HG02610 (cell line): ENCODE measurements around the gene IRF6.
"Not testable (repeated sequence)": the region's sequence is repeated elsewhere in the genome, so short reads cannot be mapped to it uniquely, and the experiment has no call there.

ENCODE experiments used
- ATAC-seq: cut with Tn5 transposase; IDR thresholded peaks from one replicate; pipeline ENCODE4 v1.9.1; 2021; ENCODE audit warnings: mild to moderate bottlenecking, moderate library complexity; ENCODE audit not compliant: unreplicated experiment

IRF6 gene

GRCh38 chr1:209823143-209824041, 17.4 kb upstream of the IRF6 start:
- ATAC-seq = peak; percentile 38

GRCh38 chr1:209822706-209823105, 16.8 kb upstream of the IRF6 start:
- no peak for ATAC-seq

- no peak for ATAC-seq
Observed at GRCh38 chr1:209820986-209821385, 15.0 kb upstream of the IRF6 start.

GRCh38 chr1:209819058-209819457, 13.1 kb upstream of the IRF6 start:
- ATAC-seq = no peak

- no peak for ATAC-seq
Observed at GRCh38 chr1:209817691-209818090, 11.7 kb upstream of the IRF6 start.

- no peak for ATAC-seq
Observed at GRCh38 chr1:209816923-209817322, 11.0 kb upstream of the IRF6 start.

GRCh38 chr1:209815931-209816341, 10.0 kb upstream of the IRF6 start:
- no peak for ATAC-seq

GRCh38 chr1:209815490-209815889, 9.5 kb upstream of the IRF6 start:
- ATAC-seq = no peak

- ATAC-seq = no peak
Observed at GRCh38 chr1:209813902-209814301, 8.0 kb upstream of the IRF6 start.

- no peak for ATAC-seq
Observed at GRCh38 chr1:209810783-209811182, 4.8 kb upstream of the IRF6 start.

- ATAC-seq = no peak
Observed at GRCh38 chr1:209809611-209810010, 3.7 kb upstream of the IRF6 start.

- no peak for ATAC-seq
Observed at GRCh38 chr1:209808059-209808581, 2.2 kb upstream of the IRF6 start.

- ATAC-seq = no peak
Observed at GRCh38 chr1:209807509-209807908, 1.6 kb upstream of the IRF6 start.

GRCh38 chr1:209805341-209805781, 581 bp downstream of the IRF6 start:
- ATAC-seq = no peak

GRCh38 chr1:209803568-209803967, 2.4 kb downstream of the IRF6 start:
- ATAC-seq = no peak

GRCh38 chr1:209802780-209803152, 3.2 kb downstream of the IRF6 start:
- no peak for ATAC-seq

- ATAC-seq = no peak
Observed at GRCh38 chr1:209802117-209802779, 3.7 kb downstream of the IRF6 start.

GRCh38 chr1:209800984-209801834, 4.7 kb downstream of the IRF6 start:
- ATAC-seq = no peak

GRCh38 chr1:209797978-209798639, 7.8 kb downstream of the IRF6 start:
- no peak for ATAC-seq

GRCh38 chr1:209793711-209794110, 12.2 kb downstream of the IRF6 start:
- ATAC-seq = not testable (repeated sequence)
